ENCODE results near the gene CCDC198.

Gene CCDC198

DNA sequence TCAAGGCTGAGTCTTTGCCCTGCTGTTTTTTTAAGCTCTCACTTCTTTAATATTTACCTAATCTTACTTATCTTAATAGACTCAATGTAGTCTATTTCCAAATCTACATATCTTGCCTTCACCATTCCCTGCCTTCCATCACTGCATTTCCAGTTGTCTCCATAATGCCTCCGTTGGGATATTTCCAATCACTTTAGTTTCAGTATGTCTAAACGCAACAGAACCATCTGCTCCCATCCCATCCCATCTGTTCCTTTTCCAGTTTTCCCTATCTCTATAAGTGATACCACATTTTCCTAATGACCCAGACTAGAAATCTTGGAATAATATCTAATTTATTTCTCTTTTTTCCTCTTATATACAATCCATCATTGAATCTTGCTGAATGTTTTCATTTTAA lies 15.1 kb upstream of the CCDC198 start:
- H3K36me3 ChIP-seq (ENCODE audit: insufficient read depth, low read length): no peaks in the 10 kb centered on the region
- no peak overlapping the region for H3K4me3 ChIP-seq (ENCODE audit: low read length, poor library complexity, severe bottlenecking)
- H4K20me1 ChIP-seq (ENCODE audit: insufficient read depth, low read length, poor library complexity, severe bottlenecking): no peaks in the 10 kb centered on the region
- H3K9me3 ChIP-seq (ENCODE audit: insufficient read depth, low read depth, low read length): no peaks in the 10 kb centered on the region
- H2AFZ ChIP-seq (ENCODE audit: low read length): no peak overlapping the region
- no peaks in the 10 kb centered on the region for H3K27me3 ChIP-seq (ENCODE audit: insufficient read depth, low read length, poor library complexity, severe bottlenecking)
- TF ChIP-seq, protein P1, sequence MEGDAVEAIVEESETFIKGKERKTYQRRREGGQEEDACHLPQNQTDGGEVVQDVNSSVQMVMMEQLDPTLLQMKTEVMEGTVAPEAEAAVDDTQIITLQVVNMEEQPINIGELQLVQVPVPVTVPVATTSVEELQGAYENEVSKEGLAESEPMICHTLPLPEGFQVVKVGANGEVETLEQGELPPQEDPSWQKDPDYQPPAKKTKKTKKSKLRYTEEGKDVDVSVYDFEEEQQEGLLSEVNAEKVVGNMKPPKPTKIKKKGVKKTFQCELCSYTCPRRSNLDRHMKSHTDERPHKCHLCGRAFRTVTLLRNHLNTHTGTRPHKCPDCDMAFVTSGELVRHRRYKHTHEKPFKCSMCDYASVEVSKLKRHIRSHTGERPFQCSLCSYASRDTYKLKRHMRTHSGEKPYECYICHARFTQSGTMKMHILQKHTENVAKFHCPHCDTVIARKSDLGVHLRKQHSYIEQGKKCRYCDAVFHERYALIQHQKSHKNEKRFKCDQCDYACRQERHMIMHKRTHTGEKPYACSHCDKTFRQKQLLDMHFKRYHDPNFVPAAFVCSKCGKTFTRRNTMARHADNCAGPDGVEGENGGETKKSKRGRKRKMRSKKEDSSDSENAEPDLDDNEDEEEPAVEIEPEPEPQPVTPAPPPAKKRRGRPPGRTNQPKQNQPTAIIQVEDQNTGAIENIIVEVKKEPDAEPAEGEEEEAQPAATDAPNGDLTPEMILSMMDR (conservative IDR thresholded peaks at IDR 0.05; ENCODE audit: low read length): no peak
- TF ChIP-seq EZH2phosphoT487 (IDR thresholded peaks at IDR 0.05; ENCODE audit: borderline replicate concordance): no peak
- no peaks in the 10 kb centered on the region for H3K9me2 ChIP-seq (replicated peaks; ENCODE audit: low read depth, low read length)
- no peaks in the 10 kb centered on the region for H3K79me2 ChIP-seq (ENCODE audit: insufficient read depth, low read length)
- H3K9ac ChIP-seq (ENCODE audit: low read depth, low read length, poor library complexity, severe bottlenecking): no peak overlapping the region
- H3F3A ChIP-seq (ENCODE audit: low read depth): no peaks in the 10 kb centered on the region
- H3K4me2 ChIP-seq (ENCODE audit: low read depth, low read length, poor library complexity, severe bottlenecking): no peak overlapping the region
- no peaks in the 10 kb centered on the region for H3K4me1 ChIP-seq (ENCODE audit: insufficient read depth, low read length, poor library complexity, severe bottlenecking)

DNA sequence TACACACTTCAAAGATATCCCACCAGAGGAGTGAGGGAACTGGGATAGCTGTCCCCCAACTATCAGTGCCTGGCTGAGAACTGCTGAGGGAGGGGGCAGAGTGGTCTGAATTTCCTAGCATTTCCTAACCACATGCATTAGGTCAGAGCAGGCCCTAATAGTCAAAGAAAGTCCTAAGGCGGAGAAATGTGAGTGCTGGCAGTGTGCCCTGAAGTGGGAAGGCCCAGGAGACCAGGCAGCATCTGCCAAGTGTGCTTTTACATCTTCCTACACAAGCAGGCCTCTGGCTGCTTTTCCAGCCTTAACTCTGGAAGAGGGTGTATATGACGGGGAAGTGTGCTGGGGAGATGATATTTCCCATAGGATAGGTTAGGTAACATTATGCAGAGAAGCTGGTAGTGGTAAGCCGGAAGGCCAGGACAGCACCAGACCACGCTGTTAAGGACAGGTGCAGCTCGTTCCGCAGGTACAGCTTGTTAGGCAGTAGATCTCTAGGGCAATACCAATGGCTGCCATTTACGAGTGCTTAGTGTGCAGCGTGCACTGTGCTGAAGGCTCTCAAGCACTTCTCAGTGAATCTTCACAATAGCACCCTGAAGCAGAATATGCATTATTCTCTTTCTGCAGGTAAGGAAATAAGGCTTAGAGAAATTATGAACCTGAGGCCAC lies 9.1 kb upstream of the CCDC198 start:
- Histone ChIP-seq H3K4me1 (ENCODE audit: insufficient read depth, low read length, poor library complexity, severe bottlenecking) (no peaks in the 10 kb centered on the region), H3K4me2 (ENCODE audit: low read depth, low read length, poor library complexity, severe bottlenecking) (no peak overlapping the region), H3K36me3 (ENCODE audit: insufficient read depth, low read length) (no peaks in the 10 kb centered on the region), H3K9ac (ENCODE audit: low read depth, low read length, poor library complexity, severe bottlenecking) (no peak overlapping the region), H3K79me2 (ENCODE audit: insufficient read depth, low read length) (no peaks in the 10 kb centered on the region), H3F3A (ENCODE audit: low read depth) (no peaks in the 10 kb centered on the region), H2AFZ (ENCODE audit: low read length) (no peak overlapping the region), H3K4me3 (ENCODE audit: low read length, poor library complexity, severe bottlenecking) (no peak overlapping the region), H4K20me1 (ENCODE audit: insufficient read depth, low read length, poor library complexity, severe bottlenecking) (no peaks in the 10 kb centered on the region), H3K9me3 (ENCODE audit: insufficient read depth, low read depth, low read length) (no peaks in the 10 kb centered on the region), H3K9me2 (replicated peaks; ENCODE audit: low read depth, low read length) (no peaks in the 10 kb centered on the region), H3K27me3 (ENCODE audit: insufficient read depth, low read length, poor library complexity, severe bottlenecking) (no peaks in the 10 kb centered on the region)
- TF ChIP-seq EZH2phosphoT487 (IDR thresholded peaks at IDR 0.05; ENCODE audit: borderline replicate concordance): no peak
- TF ChIP-seq, protein P1 (conservative IDR thresholded peaks at IDR 0.05; ENCODE audit: low read length): no peak

DNA sequence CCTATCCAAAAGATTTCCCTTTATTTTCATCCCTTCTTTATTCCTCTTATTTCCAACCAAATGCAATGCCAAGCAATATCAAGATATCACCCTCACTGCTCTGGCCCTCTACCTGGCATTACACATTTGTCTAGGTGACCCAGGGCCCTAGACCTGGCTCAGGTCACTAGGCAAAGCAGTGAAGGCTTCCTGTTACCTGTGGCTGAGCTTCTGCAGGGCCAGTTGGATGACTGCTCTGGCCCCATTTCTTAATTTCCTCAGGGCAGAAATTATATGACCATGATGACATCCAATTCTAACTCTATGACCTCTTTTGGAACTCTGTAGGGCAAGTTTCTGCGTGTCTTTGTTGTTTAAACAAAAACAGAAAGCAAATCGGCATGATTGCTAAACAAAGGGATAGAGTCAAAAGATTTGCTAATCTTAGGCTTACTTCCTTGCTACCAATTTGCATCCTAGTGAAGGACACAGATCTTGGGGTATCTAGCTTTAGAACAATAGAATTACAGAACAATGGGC lies 7.4 kb upstream of the CCDC198 start:
- H2AFZ ChIP-seq (ENCODE audit: low read length): no peak overlapping the region
- H3K9me3 ChIP-seq (ENCODE audit: insufficient read depth, low read depth, low read length): no peaks in the 10 kb centered on the region
- no peaks in the 10 kb centered on the region for H3K79me2 ChIP-seq (ENCODE audit: insufficient read depth, low read length)
- H3K36me3 ChIP-seq (ENCODE audit: insufficient read depth, low read length): no peaks in the 10 kb centered on the region
- no peaks in the 10 kb centered on the region for H3K9me2 ChIP-seq (replicated peaks; ENCODE audit: low read depth, low read length)
- no peaks in the 10 kb centered on the region for H3F3A ChIP-seq (ENCODE audit: low read depth)
- H3K4me2 ChIP-seq (ENCODE audit: low read depth, low read length, poor library complexity, severe bottlenecking): no peak overlapping the region
- no peaks in the 10 kb centered on the region for H3K27me3 ChIP-seq (ENCODE audit: insufficient read depth, low read length, poor library complexity, severe bottlenecking)
- no peaks in the 10 kb centered on the region for H3K4me1 ChIP-seq (ENCODE audit: insufficient read depth, low read length, poor library complexity, severe bottlenecking)
- TF ChIP-seq EZH2phosphoT487 (IDR thresholded peaks at IDR 0.05; ENCODE audit: borderline replicate concordance): no peak
- no peak overlapping the region for H3K4me3 ChIP-seq (ENCODE audit: low read length, poor library complexity, severe bottlenecking)
- H4K20me1 ChIP-seq (ENCODE audit: insufficient read depth, low read length, poor library complexity, severe bottlenecking): no peaks in the 10 kb centered on the region
- H3K9ac ChIP-seq (ENCODE audit: low read depth, low read length, poor library complexity, severe bottlenecking): no peak overlapping the region

DNA sequence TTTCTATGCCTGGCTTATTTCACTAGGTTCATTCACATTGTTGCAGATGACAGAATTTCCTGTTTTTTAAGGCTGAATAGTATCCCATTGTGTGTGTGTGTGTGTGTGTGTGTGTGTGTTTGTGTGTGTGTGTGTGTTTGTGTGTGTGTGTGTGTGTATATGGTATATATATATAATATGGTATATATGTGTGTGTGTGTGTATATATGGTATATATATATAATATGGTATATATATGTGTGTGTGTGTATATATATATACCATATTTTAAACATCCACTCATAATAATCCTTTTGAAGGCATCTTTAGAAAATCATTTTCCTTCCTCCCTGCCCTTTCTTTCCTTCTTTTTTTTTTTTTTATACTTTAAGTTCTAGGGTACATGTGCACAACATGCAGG lies 5.0 kb upstream of the CCDC198 start:
- H4K20me1 ChIP-seq (ENCODE audit: insufficient read depth, low read length, poor library complexity, severe bottlenecking): no peaks in the 10 kb centered on the region
- no peaks in the 10 kb centered on the region for H3F3A ChIP-seq (ENCODE audit: low read depth)
- H2AFZ ChIP-seq (ENCODE audit: low read length): no peak overlapping the region
- H3K79me2 ChIP-seq (ENCODE audit: insufficient read depth, low read length): no peaks in the 10 kb centered on the region
- TF ChIP-seq, protein P1 (conservative IDR thresholded peaks at IDR 0.05; ENCODE audit: low read length): no peak
- TF ChIP-seq EZH2phosphoT487 (IDR thresholded peaks at IDR 0.05; ENCODE audit: borderline replicate concordance): no peak
- H3K4me3 ChIP-seq (ENCODE audit: low read length, poor library complexity, severe bottlenecking): no peak overlapping the region
- H3K9me2 ChIP-seq (replicated peaks; ENCODE audit: low read depth, low read length): no peaks in the 10 kb centered on the region
- H3K27me3 ChIP-seq (ENCODE audit: insufficient read depth, low read length, poor library complexity, severe bottlenecking): no peaks in the 10 kb centered on the region
- H3K4me1 ChIP-seq (ENCODE audit: insufficient read depth, low read length, poor library complexity, severe bottlenecking): peaks cover 2% of the 10 kb centered on the region
- no peak overlapping the region for H3K9ac ChIP-seq (ENCODE audit: low read depth, low read length, poor library complexity, severe bottlenecking)
- no peaks in the 10 kb centered on the region for H3K9me3 ChIP-seq (ENCODE audit: insufficient read depth, low read depth, low read length)
- H3K36me3 ChIP-seq (ENCODE audit: insufficient read depth, low read length): no peaks in the 10 kb centered on the region
- H3K4me2 ChIP-seq (ENCODE audit: low read depth, low read length, poor library complexity, severe bottlenecking): no peak overlapping the region

Data from Loucy (cell line).